Measurements from ENCODE around the gene MAGIX.

Gene MAGIX

DNA sequence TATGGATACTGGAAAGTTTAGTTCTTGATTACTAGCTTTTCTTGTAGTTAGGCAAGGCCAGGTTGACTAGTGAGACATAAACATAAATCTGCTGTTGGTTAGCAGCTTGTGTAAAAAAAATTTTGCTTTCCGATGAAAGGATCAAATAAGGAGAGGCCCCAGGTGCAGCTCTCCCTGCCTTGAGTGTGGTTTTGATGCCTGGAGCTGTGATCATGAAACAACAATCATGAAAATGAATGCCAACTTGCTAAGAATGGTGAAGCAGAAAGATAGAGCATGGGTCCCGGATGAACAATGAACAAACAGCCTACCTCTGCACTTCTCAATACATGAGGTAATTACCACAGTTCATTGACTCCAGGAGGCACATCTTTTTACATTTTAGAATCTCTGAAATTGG, 51.9 kb downstream of the MAGIX start:
- no peak for DNase-seq (ENCODE audit: low read depth)
- TF ChIP-seq, protein P1, sequence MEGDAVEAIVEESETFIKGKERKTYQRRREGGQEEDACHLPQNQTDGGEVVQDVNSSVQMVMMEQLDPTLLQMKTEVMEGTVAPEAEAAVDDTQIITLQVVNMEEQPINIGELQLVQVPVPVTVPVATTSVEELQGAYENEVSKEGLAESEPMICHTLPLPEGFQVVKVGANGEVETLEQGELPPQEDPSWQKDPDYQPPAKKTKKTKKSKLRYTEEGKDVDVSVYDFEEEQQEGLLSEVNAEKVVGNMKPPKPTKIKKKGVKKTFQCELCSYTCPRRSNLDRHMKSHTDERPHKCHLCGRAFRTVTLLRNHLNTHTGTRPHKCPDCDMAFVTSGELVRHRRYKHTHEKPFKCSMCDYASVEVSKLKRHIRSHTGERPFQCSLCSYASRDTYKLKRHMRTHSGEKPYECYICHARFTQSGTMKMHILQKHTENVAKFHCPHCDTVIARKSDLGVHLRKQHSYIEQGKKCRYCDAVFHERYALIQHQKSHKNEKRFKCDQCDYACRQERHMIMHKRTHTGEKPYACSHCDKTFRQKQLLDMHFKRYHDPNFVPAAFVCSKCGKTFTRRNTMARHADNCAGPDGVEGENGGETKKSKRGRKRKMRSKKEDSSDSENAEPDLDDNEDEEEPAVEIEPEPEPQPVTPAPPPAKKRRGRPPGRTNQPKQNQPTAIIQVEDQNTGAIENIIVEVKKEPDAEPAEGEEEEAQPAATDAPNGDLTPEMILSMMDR (IDR thresholded peaks at IDR 0.05; ENCODE audit: insufficient read depth, low read depth, low read length, missing control alignments) = no peak

DNA sequence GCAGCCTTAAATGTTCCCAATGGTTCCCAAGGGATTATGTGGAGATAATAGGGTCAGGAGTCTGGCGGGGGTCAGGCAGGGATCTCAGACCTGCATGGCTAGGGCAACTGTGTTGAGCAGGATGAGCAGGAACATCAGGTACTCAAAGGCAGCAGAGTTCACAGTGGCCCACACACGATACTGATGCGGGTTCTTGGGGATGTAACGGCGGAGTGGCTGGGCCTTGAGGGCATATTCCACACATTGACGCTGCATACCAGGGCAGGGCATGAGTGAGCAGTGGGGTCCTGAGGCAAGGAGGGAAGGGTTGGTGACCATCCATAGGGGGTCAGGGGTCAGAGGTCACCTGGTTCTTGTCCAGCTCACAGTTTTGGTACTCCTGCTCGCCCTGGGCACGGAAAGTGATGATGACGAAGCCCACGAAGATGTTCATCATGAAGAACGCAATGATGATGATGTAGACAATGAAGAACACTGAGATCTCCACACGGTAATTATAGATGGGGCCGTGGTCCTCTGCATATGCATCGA, 52.5 kb downstream of the MAGIX start:
- TF ChIP-seq, protein P1 (IDR thresholded peaks at IDR 0.05; ENCODE audit: insufficient read depth, low read depth, low read length, missing control alignments) = no peak
- no peak for DNase-seq (ENCODE audit: low read depth)
- no peak overlapping the region for H3K4me3 ChIP-seq (ENCODE audit: low read length)

More for the DNA sequence above, 51.9 kb downstream of the MAGIX start:
- H3K4me3 ChIP-seq (ENCODE audit: low read length) = no peak overlapping the region
